Endodermal cell (in vitro differentiated cells): ENCODE measurements around the gene NSFL1C. TPM values are rescaled to one million over a fixed set of nuclear protein-coding genes. Genes with fewer than 3 reads are reported as not detected.

Experiments
- DNase-seq: peaks from one replicate; pipeline ENCODE4 v3.0.0-alpha.2; 2017
- H3K27ac ChIP-seq: 2 replicates; pipeline ENCODE4 v1.5.1; 2013; ENCODE audit warnings: mild to moderate bottlenecking, low read depth, low read length, moderate library complexity
- H3K27me3 ChIP-seq: 2 replicates; pipeline ENCODE4 v1.6.1; 2013; ENCODE audit warnings: mild to moderate bottlenecking, low read length, moderate library complexity; ENCODE audit not compliant: insufficient read depth, control insufficient read depth, poor library complexity, severe bottlenecking
- H3K36me3 ChIP-seq: 2 replicates; pipeline ENCODE4 v1.7.0; 2013; ENCODE audit warnings: mild to moderate bottlenecking, low read length, moderate library complexity; ENCODE audit not compliant: control insufficient read depth, insufficient read depth
- H3K4me1 ChIP-seq: one replicate; pipeline ENCODE4 v1.7.0; 2013; ENCODE audit warnings: low read length; ENCODE audit not compliant: control insufficient read depth, insufficient read depth
- H3K4me3 ChIP-seq: 2 replicates; pipeline ENCODE4 v1.5.1; 2013; ENCODE audit warnings: mild to moderate bottlenecking, low read length, moderate library complexity
- H3K9ac ChIP-seq: 2 replicates; pipeline ENCODE4 v1.6.1; 2013; ENCODE audit warnings: mild to moderate bottlenecking, low read length, moderate library complexity; ENCODE audit not compliant: poor library complexity, severe bottlenecking; ENCODE audit errors: extremely low read depth
- H3K9me3 ChIP-seq: 2 replicates; pipeline ENCODE4 v1.6.1; 2013; ENCODE audit warnings: mild to moderate bottlenecking, low read length, moderate library complexity; ENCODE audit not compliant: control insufficient read depth
- H3K27ac Mint-ChIP-seq: 2 replicates; pipeline ENCODE4 v1.8.0; 2020; ENCODE audit warnings: mixed read lengths
- H3K27me3 Mint-ChIP-seq: 2 replicates; pipeline ENCODE4 v1.8.0; 2021; ENCODE audit warnings: mild to moderate bottlenecking, mixed read lengths; ENCODE audit not compliant: insufficient read depth
- H3K36me3 Mint-ChIP-seq: 2 replicates; pipeline ENCODE4 v1.8.0; 2020; ENCODE audit warnings: low read depth, mixed read lengths
- H3K4me1 Mint-ChIP-seq: 2 replicates; pipeline ENCODE4 v1.8.0; 2020; ENCODE audit warnings: mixed read lengths
- H3K4me3 Mint-ChIP-seq: 2 replicates; pipeline ENCODE4 v1.8.0; 2020; ENCODE audit warnings: mild to moderate bottlenecking, moderate library complexity, mixed read lengths
- H3K9me3 Mint-ChIP-seq: 2 replicates; pipeline ENCODE4 v1.8.0; 2020; ENCODE audit warnings: mild to moderate bottlenecking, mixed read lengths
- CTCF ChIP-seq: fragments of 200-600 bp; sonication (generic); conservative IDR thresholded peaks from 2 replicates; pipeline ENCODE4 v1.5.0; 2021; ENCODE audit warnings: antibody characterized with exemption, mild to moderate bottlenecking
- WGBS, 2 experiments: methylation state at CpG; one replicate each; pipeline versions ENCODE4 v1.1.5 to v1.1.7; 2013; ENCODE audit warnings: missing lambda C conversion rate in 2 of 2, mixed read lengths in 1 of 2; ENCODE audit not compliant: insufficient coverage in 1 of 2, insufficient read length in 1 of 2; 5-methylcytosine and 5-hydroxymethylcytosine counted together
- total RNA-seq, 2 donors: library from RNA; stranded (reverse); fragmentation: NEBNext Ultra II Directional in 1 of 2; extraction: Animal tissue kit (Norgen Biotek cat#: 25700) in 1 of 2; gene quantifications; 2 replicates in 1 of 2; 3 replicates in 1 of 2; pipeline ENCODE4 v1.2.1, GENCODE V29; 2021

The NSFL1C gene
- total RNA-seq, 2 donors from 2014 or later, result 90.9 to 117 TPM

- Histone ChIP-seq H3K9ac (no peak overlapping the region), H3K4me3 (no peak overlapping the region), H3K9me3 (peaks cover 15% of the 10 kb centered on the region), H3K27me3 (no peaks in the 10 kb centered on the region), H3K4me1 (no peaks in the 10 kb centered on the region), H3K27ac (no peak overlapping the region), H3K36me3 (no peaks in the 10 kb centered on the region)
- peaks cover 14% of the 10 kb centered on the region for H3K27me3 Mint-ChIP-seq
- no peak for DNase-seq
- H3K4me3 Mint-ChIP-seq, result no peak overlapping the region
- WGBS, 2 experiments, result 92 to 96% methylated on average over 3 to 4 of the region's 4 CpGs
- peaks cover 33% of the 10 kb centered on the region for H3K9me3 Mint-ChIP-seq
- no peaks in the 10 kb centered on the region for H3K36me3 Mint-ChIP-seq
- TF ChIP-seq CTCF, result no peak
- H3K4me1 Mint-ChIP-seq, result no peaks in the 10 kb centered on the region
- no peak overlapping the region for H3K27ac Mint-ChIP-seq
Observed at GRCh38 chr20:1420066-1420465, 46.6 kb downstream of the NSFL1C start.

GRCh38 chr20:1418350-1418749, 48.3 kb downstream of the NSFL1C start:
- H3K9me3 Mint-ChIP-seq, result peaks cover 33% of the 10 kb centered on the region
- no peak overlapping the region for H3K27ac Mint-ChIP-seq
- no peak overlapping the region for H3K4me3 Mint-ChIP-seq
- DNase-seq, result no peak
- H3K27me3 Mint-ChIP-seq, result peaks cover 14% of the 10 kb centered on the region
- Histone ChIP-seq H3K9ac (no peak overlapping the region), H3K4me1 (no peaks in the 10 kb centered on the region), H3K9me3 (peaks cover 15% of the 10 kb centered on the region), H3K4me3 (no peak overlapping the region), H3K27ac (no peak overlapping the region), H3K27me3 (no peaks in the 10 kb centered on the region), H3K36me3 (no peaks in the 10 kb centered on the region)
- TF ChIP-seq CTCF, result no peak
- no peaks in the 10 kb centered on the region for H3K36me3 Mint-ChIP-seq
- WGBS, 2 experiments, result 83 to 88% methylated on average over 2 to 3 of the region's 3 CpGs
- H3K4me1 Mint-ChIP-seq, result no peaks in the 10 kb centered on the region

- Histone ChIP-seq H3K9ac (no peak overlapping the region), H3K4me1 (no peaks in the 10 kb centered on the region), H3K27me3 (no peaks in the 10 kb centered on the region), H3K27ac (no peak overlapping the region), H3K9me3 (peaks cover 15% of the 10 kb centered on the region), H3K36me3 (no peaks in the 10 kb centered on the region), H3K4me3 (no peak overlapping the region)
- TF ChIP-seq CTCF, result no peak
- Mint-ChIP-seq H3K9me3 (peaks cover 33% of the 10 kb centered on the region), H3K36me3 (no peaks in the 10 kb centered on the region), H3K27ac (no peak overlapping the region), H3K4me3 (no peak overlapping the region), H3K27me3 (peaks cover 14% of the 10 kb centered on the region), H3K4me1 (no peaks in the 10 kb centered on the region)
- no peak for DNase-seq
Observed at GRCh38 chr20:1417790-1418189, 48.9 kb downstream of the NSFL1C start.
